HG03520 (cell line): ENCODE results near the gene ARHGAP20.

Source experiments
- ATAC-seq: cut with Tn5 transposase; IDR thresholded peaks from one replicate; pipeline ENCODE4 v1.9.1; 2021; ENCODE audit warnings: mild to moderate bottlenecking, moderate library complexity; ENCODE audit not compliant: unreplicated experiment

The ARHGAP20 gene

GRCh38 chr11:110613197-110613918, 98.9 kb downstream of the ARHGAP20 start:
- ATAC-seq, result no peak

- no peak for ATAC-seq
Observed at GRCh38 chr11:110606415-110606814, 105.8 kb downstream of the ARHGAP20 start.

- no peak for ATAC-seq
Observed at GRCh38 chr11:110601936-110602335, 110.3 kb downstream of the ARHGAP20 start.

- ATAC-seq, result no peak
Observed at GRCh38 chr11:110600322-110600721, 111.9 kb downstream of the ARHGAP20 start.

GRCh38 chr11:110599207-110599606, 113.0 kb downstream of the ARHGAP20 start:
- no peak for ATAC-seq

GRCh38 chr11:110598725-110599124, 113.5 kb downstream of the ARHGAP20 start:
- ATAC-seq, result no peak

- no peak for ATAC-seq
Observed at GRCh38 chr11:110587972-110588371, 124.3 kb downstream of the ARHGAP20 start.

GRCh38 chr11:110587129-110587528, 125.1 kb downstream of the ARHGAP20 start:
- ATAC-seq, result no peak

- no peak for ATAC-seq
Observed at GRCh38 chr11:110584150-110584549, 128.1 kb downstream of the ARHGAP20 start.

- ATAC-seq, result no peak
Observed at GRCh38 chr11:110582728-110583432, 129.4 kb downstream of the ARHGAP20 start.

- no peak for ATAC-seq
Observed at GRCh38 chr11:110580571-110580970, 131.7 kb downstream of the ARHGAP20 start.

GRCh38 chr11:110573411-110573810, 138.8 kb downstream of the ARHGAP20 start:
- no peak for ATAC-seq

- ATAC-seq, result no peak
Observed at GRCh38 chr11:110571081-110571720, 141.0 kb downstream of the ARHGAP20 start.

- no peak for ATAC-seq
Observed at GRCh38 chr11:110566577-110566976, 145.7 kb downstream of the ARHGAP20 start.

- no peak for ATAC-seq
Observed at GRCh38 chr11:110565357-110566336, 146.6 kb downstream of the ARHGAP20 start.

- no peak for ATAC-seq
Observed at GRCh38 chr11:110564676-110565356, 147.4 kb downstream of the ARHGAP20 start.

- no peak for ATAC-seq
Observed at GRCh38 chr11:110544779-110545178, 167.5 kb downstream of the ARHGAP20 start.

GRCh38 chr11:110538154-110538553, 174.1 kb downstream of the ARHGAP20 start:
- no peak for ATAC-seq

GRCh38 chr11:110530900-110531741, 181.1 kb downstream of the ARHGAP20 start:
- no peak for ATAC-seq
